Activated gamma-delta T cell (primary cell): ENCODE results near the gene PPP1R14C.
"Not testable (repeated sequence)": the region's sequence is repeated elsewhere in the genome, so short reads cannot be mapped to it uniquely, and the experiment has no call there.

Experiments used
- DNase-seq: peaks from one replicate; lab custom pipeline; 2025; lab: John Stamatoyannopoulos, UW

Gene PPP1R14C

GRCh38 chr6:150220634-150221551, 78.0 kb downstream of the PPP1R14C start:
- no peak for DNase-seq

DNA sequence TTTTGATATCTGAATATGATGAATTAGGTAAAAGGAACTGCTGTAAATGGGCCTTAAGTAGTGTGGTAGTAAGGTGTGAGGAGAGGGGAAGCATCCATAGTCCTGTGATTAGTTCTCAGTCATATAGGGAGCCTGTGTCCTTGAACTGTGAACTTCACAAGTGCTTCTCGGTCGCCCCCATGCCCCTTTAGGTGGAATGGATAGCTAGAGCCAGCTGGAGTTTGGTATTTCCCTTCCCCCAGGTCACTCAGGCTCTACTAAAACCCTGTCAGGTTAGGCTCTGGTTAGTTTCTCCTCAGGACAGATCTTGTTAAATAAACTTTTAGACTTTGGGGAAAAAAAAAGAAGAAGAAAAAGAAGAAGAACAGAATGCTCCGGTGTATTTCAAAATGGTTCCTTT, 82.0 kb downstream of the PPP1R14C start:
- no peak for DNase-seq

- DNase-seq, result no peak
Measured at GRCh38 chr6:150227281-150227680, 84.4 kb downstream of the PPP1R14C start.

- no peak for DNase-seq
Measured at GRCh38 chr6:150228072-150228733, 85.4 kb downstream of the PPP1R14C start.

GRCh38 chr6:150229436-150230163, 86.8 kb downstream of the PPP1R14C start:
- no peak for DNase-seq

- DNase-seq, result no peak
Measured at GRCh38 chr6:150230164-150230561, 87.3 kb downstream of the PPP1R14C start.

GRCh38 chr6:150230832-150231524, 88.1 kb downstream of the PPP1R14C start:
- DNase-seq, result no peak

DNA sequence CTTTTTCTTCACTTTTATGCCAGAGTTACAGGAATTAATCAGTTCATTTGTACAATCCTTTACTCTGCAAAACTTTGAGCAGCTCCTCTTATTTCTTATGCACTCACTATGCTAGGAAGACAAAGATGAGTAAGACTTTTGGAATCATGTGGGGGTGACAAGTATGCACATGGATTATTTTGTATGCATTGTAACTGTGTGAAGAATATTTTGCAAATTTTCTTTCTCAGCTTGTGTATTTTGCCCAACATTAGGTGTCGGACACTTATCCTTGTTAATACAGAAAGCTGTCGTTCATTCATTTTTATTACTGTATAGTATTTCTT, 88.6 kb downstream of the PPP1R14C start:
- DNase-seq, result no peak

DNA sequence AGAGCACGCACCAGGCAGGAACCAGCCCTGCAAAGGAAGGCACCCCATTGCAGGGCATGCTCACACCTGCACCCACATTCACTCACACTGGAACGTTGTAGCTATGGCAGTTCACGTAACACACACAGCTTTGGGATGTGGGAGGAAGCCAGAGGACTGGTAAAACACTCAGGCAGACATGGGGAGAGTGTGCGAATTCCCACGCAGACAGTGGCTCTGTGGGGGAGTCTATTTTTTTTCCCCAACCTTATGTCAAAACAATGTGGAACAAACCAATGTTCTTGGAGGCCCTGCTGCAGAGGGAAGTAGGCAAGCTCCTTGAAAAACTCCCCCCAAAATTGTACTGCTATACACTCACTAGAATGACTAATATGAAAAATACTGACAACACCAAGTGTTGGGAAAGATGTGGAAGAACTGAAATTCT, 91.0 kb downstream of the PPP1R14C start:
- DNase-seq, result no peak

DNA sequence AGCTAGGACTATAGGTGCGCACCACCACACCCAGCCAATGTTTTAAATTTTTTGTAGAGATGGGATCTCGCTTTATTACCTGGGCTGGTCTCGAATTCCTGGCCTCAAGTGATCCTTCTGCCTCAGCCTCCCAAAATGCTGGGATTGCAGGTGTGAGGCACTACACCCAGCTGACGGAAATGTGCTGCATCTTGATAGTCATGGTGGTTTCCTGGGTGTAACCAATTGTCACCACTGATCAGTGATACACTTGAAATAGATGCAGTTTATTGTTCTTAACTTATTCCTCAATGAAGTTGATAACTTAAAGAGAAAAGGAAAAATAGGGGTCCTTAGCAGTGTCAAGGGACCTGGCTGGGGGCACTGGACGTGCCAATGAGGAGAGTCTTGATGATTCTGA, 92.4 kb downstream of the PPP1R14C start:
- no peak for DNase-seq

DNA sequence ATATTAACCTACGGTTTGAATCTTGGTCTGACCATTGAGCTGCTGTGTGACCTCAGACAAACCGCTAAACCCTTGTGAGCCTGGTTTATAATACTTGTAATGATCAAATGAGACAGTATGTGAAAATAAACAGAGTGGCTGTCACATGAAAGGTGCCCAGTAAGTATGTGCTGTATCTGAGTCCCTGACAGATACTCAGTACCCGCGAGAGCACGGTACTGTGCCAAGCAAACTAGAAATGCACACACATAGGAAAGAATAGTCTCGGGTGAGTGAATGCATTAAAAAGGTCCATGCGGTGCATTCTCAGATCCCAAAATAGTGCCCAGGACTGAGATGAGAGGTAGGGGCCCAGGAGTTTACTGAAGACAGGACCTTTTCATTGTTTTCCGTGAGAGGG, 93.3 kb downstream of the PPP1R14C start:
- DNase-seq, result no peak

DNA sequence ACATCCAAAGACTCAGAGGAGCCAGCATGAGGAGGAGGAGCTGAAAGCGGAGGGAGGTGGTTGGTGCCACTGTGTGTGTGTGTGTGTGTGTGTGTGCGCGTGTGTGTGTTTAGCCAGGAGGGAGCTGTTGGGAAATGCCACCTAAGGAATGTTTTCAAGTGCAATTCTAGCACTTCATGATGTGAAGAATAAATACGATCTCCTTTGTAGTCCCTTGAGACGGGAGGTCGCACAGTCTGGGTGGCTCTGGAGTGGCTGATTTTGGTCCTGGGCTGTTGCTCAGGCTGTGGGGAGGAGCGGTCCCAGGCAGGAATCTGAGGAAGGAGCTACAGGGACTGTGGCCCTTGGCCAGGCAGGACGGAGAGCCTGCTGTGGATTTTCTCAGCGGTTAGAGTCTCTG, 93.7 kb downstream of the PPP1R14C start:
- DNase-seq, result no peak

DNA sequence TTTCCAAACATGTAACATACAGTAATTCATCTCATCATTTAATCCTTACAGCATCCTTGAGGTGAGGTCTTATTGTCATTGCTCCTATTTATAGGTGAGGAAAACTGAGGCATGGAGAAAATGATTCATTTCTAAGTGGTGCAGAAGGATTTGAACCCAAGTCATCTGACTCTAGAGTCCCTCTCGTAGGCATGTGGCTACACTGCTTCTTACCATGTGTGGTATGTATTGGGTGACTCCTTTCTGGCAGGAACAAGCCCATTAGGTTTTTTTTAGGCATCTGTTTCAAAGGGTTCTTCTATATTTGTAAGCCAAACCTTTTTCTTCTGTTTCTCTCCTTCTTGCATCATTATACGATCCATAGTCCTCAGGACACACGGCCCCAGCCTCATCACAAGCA, 94.8 kb downstream of the PPP1R14C start:
- no peak for DNase-seq

GRCh38 chr6:150238336-150238741, 95.5 kb downstream of the PPP1R14C start:
- no peak for DNase-seq

DNA sequence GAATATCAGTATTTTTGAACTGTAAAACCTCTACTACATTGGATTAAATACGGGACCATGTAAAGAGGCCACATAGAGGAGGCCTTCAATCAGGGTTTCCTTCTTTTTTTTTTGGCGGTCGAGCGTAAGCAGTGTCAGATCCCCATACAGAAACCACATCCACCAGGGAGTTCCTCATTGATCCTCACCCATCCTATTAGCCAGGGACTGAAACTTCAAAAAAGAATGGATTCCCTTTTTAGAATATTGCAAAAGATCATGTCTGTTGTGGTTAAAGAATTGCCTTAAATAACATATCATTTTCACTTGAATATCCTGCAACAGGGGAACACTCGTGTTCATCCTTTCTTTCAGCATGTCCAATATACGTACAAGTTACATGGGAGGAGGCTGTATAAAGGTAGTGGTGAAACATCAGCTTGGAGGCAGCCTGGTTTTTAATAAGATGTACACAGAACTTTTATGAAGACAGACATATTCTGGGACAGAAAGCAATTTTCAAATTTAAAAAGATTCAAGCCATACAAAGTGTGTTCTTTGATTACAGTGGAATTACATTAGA, 96.1 kb downstream of the PPP1R14C start:
- DNase-seq, result no peak

- DNase-seq, result not testable (repeated sequence)
Measured at GRCh38 chr6:150241756-150242155, 98.9 kb downstream of the PPP1R14C start.

GRCh38 chr6:150243620-150244314, 100.9 kb downstream of the PPP1R14C start:
- no peak for DNase-seq

DNA sequence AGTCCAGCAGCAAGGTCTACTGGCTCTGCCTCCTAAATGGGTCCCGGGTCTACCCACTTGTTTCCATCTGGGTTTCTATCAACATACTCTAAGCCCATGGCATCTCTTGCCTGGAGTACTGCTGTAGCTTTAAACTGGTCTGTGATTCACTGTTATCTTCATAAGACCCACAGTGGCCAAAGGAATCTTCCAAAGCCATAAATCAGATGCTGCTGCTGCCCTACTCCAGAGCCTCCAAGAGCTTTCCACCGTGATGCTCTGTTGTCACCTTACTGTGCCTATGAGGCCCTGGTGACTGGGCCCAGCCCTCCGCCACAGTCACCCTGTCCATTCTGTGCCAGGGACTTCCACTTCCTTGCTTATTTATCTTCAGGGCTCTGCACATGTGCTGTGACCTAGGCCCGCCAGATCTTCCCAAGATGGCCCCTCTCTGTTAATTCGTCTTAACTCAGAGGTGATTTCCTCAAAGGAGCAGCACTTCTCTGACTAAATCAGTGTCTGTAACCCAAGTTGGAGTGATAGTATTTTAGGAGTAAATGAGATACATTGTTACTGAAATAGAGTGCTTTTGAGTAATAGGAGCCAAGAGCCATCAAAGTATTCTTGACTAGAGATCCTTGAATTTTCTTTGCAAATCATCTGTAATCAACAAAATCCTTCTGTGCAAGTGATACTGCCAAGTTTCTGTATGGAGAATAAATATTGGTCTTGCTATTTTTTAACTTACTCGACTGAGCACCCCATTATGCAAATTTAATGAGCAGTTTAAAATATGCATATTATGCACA, 102.5 kb downstream of the PPP1R14C start:
- DNase-seq, result no peak

GRCh38 chr6:150247803-150248202, 105.0 kb downstream of the PPP1R14C start:
- no peak for DNase-seq

DNA sequence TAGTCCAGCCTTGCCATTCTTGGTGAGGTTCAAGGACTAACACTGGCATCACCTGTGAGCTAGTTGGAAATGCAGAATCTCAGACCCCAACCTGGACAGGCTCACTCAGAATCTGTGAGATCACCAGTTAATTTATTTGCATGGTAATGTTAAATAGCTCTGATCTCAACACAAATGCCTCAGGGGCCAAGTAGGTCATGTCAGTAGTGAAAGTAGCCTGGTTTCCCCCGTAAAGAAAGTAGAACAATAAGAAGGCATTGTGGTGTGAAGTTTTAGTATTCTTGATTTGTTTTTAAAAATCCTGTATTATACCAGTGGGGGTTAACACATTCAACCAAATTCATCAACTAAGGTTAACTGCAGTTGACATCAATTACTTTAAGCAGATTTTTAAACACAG, 105.5 kb downstream of the PPP1R14C start:
- no peak for DNase-seq
